NT2/D1 (cell line): Measurements from ENCODE around the gene DAZAP2.
A peak's percentile ranks its signal among the peaks of the same experiment; 100 is the strongest.

Source experiments
- DNase-seq: peaks from one replicate; pipeline ENCODE4 v3.0.0-alpha.2; 2011; ENCODE audit warnings: low read depth, low spot score
- H3K27me3 ChIP-seq: 2 replicates; pipeline ENCODE4 v1.6.0; 2011; ENCODE audit warnings: mild to moderate bottlenecking; ENCODE audit not compliant: insufficient read length, insufficient read depth
- H3K36me3 ChIP-seq: 2 replicates; pipeline ENCODE4 v1.6.1; 2011; ENCODE audit warnings: mild to moderate bottlenecking, low read length, mixed read lengths; ENCODE audit not compliant: insufficient read depth, insufficient read length
- H3K4me1 ChIP-seq: 2 replicates; pipeline ENCODE4 v1.5.1; 2011; ENCODE audit not compliant: insufficient read depth, insufficient read length
- H3K4me3 ChIP-seq: 2 replicates; pipeline ENCODE4 v1.5.1; 2011; ENCODE audit warnings: low read depth; ENCODE audit not compliant: insufficient read length
- H3K9ac ChIP-seq: 2 replicates; pipeline ENCODE4 v1.6.0; 2011; ENCODE audit warnings: low read depth; ENCODE audit not compliant: insufficient read length
- H3K9me3 ChIP-seq: 2 replicates; pipeline ENCODE4 v1.5.1; 2011; ENCODE audit warnings: mild to moderate bottlenecking, low read length; ENCODE audit not compliant: insufficient read depth
- SUZ12 ChIP-seq: IDR thresholded peaks from 2 replicates; pipeline ENCODE4 v1.6.1; 2011; ENCODE audit not compliant: insufficient read length, insufficient read depth; ENCODE audit errors: extremely low read depth
- YY1 ChIP-seq: IDR thresholded peaks from 2 replicates; pipeline ENCODE4 v1.6.1; 2011; ENCODE audit not compliant: insufficient read length, insufficient read depth
- ZNF274 ChIP-seq: IDR thresholded peaks from 2 replicates; pipeline ENCODE4 v1.6.1; 2011; ENCODE audit warnings: mild to moderate bottlenecking, low read depth, low read length

The DAZAP2 gene

GRCh38 chr12:51227962-51228361, 10.7 kb upstream of the DAZAP2 start:
- TF ChIP-seq ZNF274 (no peak), YY1 (no peak), SUZ12 (no peak)

DNA sequence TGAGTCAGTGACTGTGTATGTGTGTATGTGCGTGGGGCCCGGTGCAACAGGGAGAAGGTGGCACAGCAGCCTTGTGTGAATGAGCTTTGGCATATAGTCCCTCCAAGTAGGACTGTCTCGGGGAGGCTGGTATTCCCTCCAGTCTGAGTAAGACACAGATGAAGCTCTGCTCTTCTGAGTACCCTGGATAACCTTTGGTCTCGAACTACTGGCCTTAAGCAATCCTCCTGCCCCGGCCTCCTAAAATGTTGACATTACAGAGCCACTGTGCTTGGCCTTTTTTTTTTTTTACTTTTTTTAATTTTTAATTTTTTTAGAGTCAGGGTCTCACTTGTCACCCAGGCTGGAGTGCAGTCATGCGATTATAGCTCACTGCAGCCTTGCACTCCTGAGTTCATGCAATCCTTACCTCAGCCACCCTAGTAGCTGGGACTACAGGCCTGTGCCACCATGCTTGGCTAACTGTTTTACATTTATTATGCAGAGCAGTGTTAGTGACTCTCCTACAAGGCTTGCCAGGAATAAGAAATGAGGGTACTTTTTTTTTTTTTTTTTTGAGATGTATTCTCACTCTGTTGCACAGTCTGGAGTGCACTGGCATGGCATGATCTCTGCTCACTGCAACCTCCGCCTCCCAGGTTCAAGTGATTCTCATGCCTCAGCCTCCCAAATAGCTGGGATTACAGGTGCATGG, 9.4 kb upstream of the DAZAP2 start:
- Histone ChIP-seq H3K4me3 (no peak overlapping the region), H3K27me3 (no peaks in the 10 kb centered on the region), H3K9me3 (no peaks in the 10 kb centered on the region), H3K9ac (no peak overlapping the region), H3K4me1 (no peaks in the 10 kb centered on the region), H3K36me3 (no peaks in the 10 kb centered on the region)
- DNase-seq = no peak
- TF ChIP-seq ZNF274 (no peak), SUZ12 (no peak), YY1 (no peak)

More at GRCh38 chr12:51227962-51228361, 10.7 kb upstream of the DAZAP2 start:
- Histone ChIP-seq H3K4me3 (no peak overlapping the region), H3K4me1 (no peaks in the 10 kb centered on the region), H3K9ac (no peak overlapping the region), H3K27me3 (no peaks in the 10 kb centered on the region), H3K36me3 (no peaks in the 10 kb centered on the region), H3K9me3 (no peaks in the 10 kb centered on the region)
- DNase-seq = no peak

DNA sequence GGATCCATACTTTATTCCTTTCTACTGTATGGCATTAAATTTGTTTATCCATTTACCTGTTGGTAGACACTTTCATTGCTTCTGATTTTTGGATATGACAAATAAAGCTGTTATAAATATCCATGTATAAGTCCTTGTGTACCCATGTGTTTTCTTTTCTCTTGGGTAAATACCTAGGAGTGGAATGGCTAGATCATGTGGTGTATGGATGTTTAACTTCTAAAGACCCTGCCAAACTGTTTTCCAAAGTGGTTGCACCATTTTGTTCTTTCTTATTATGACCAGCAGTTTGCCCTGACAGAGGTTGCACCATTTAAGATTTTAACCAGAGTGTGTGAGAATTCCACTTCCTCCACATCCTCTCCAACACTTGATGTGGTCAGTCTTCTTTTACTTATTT, 6.0 kb upstream of the DAZAP2 start:
- TF ChIP-seq ZNF274 = no peak
- no peak for TF ChIP-seq YY1
- TF ChIP-seq SUZ12 = no peak
- Histone ChIP-seq H3K4me3 (no peak overlapping the region), H3K27me3 (no peaks in the 10 kb centered on the region), H3K9ac (no peak overlapping the region), H3K4me1 (no peaks in the 10 kb centered on the region), H3K36me3 (no peaks in the 10 kb centered on the region), H3K9me3 (no peaks in the 10 kb centered on the region)
- no peak for DNase-seq

DNA sequence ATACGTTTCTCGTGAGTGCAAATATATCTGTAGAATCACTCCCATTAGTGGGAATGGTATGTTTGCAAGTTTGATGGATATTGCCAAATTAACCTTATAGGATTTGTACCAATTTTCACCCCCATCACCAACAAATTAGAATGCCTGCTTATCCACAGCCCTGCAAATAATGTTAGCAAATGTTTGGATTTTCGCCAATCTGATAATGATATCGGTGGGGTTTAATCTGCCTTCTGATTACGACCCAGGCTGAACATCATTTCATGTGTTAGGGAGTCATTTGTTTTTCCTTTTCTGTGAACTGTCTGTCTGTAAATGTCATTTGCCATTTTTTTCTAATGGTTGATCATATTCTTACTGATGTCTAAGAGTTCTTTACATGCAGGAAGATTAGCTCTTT, 4.1 kb upstream of the DAZAP2 start:
- no peaks in the 10 kb centered on the region for H3K4me1 ChIP-seq
- no peak overlapping the region for H3K9ac ChIP-seq
- no peaks in the 10 kb centered on the region for H3K36me3 ChIP-seq
- TF ChIP-seq SUZ12 (no peak), YY1 (no peak), ZNF274 (no peak)
- H3K9me3 ChIP-seq = no peaks in the 10 kb centered on the region
- no peak for DNase-seq
- no peak overlapping the region for H3K4me3 ChIP-seq
- no peaks in the 10 kb centered on the region for H3K27me3 ChIP-seq

GRCh38 chr12:51238037-51238509, 553 bp upstream of the DAZAP2 start:
- Histone ChIP-seq H3K36me3 (peaks cover 28% of the 10 kb centered on the region), H3K9me3 (no peaks in the 10 kb centered on the region), H3K4me3 (peak overlapping the region; percentile 31), H3K4me1 (peaks cover 2% of the 10 kb centered on the region), H3K9ac (peak overlapping the region; percentile 83), H3K27me3 (no peaks in the 10 kb centered on the region)
- no peak for TF ChIP-seq ZNF274
- no peak for TF ChIP-seq SUZ12
- TF ChIP-seq YY1 = no peak
- DNase-seq = no peak

DNA sequence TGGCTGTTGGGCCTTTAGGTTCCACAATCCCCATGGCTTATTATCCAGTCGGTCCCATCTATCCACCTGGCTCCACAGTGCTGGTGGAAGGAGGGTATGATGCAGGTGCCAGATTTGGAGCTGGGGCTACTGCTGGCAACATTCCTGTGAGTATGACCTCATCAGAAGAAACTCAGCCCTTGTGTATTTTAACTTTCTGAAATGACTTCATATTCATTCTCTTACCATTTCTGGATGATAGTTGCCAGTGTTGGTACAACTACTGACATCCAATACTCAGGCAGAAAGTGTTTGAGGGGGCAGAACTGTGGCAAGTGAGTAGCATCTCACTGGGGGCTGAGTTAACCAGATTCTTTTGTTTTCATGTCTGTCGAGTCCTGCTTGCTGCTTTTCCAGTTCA, 2.3 kb downstream of the DAZAP2 start:
- Histone ChIP-seq H3K27me3 (no peaks in the 10 kb centered on the region), H3K9me3 (no peaks in the 10 kb centered on the region), H3K4me3 (no peak overlapping the region), H3K9ac (no peak overlapping the region), H3K36me3 (peaks cover 49% of the 10 kb centered on the region), H3K4me1 (peaks cover 2% of the 10 kb centered on the region)
- DNase-seq = no peak
- TF ChIP-seq YY1 = no peak
- TF ChIP-seq SUZ12 = no peak
- no peak for TF ChIP-seq ZNF274

GRCh38 chr12:51242120-51242519, 3.5 kb downstream of the DAZAP2 start:
- Histone ChIP-seq H3K4me3 (no peak overlapping the region), H3K4me1 (peaks cover 2% of the 10 kb centered on the region), H3K36me3 (peaks cover 56% of the 10 kb centered on the region), H3K9ac (no peak overlapping the region), H3K9me3 (no peaks in the 10 kb centered on the region), H3K27me3 (no peaks in the 10 kb centered on the region)
- DNase-seq = no peak
- TF ChIP-seq YY1 = no peak
- no peak for TF ChIP-seq ZNF274
- TF ChIP-seq SUZ12 = no peak
